ENCODE measurements around the gene USP4. TPM values are rescaled to one million over a fixed set of nuclear protein-coding genes. Genes with fewer than 3 reads are reported as not detected.
"Not testable (repeated sequence)": the region's sequence is repeated elsewhere in the genome, so short reads cannot be mapped to it uniquely, and the experiment has no call there.

The USP4 gene
- total RNA-seq, 1 experiment from 2014 or later, result 9.6 TPM

DNA sequence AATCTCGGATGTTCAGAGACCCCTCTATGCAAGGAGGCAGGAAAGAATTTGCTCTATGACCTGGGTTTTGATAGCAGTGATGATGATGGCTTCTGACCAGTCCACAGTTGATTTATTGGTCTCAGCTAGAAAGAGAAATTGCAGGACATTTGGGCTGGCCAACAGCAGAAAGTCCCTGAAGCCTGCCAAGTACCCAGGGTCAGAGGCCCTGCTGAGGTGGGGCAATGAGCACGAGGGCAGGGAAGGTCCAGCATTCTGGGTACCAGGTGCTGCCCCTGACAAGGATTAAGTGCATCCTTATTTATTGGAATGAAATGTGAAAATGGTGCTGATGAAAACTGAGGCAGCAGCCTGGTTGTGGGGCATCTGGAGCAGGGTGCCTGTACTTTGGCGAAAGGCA lies 82.7 kb downstream of the USP4 start:
- Histone ChIP-seq H3K4me3 (ENCODE audit: insufficient read depth, low read depth, low read length) (no peak overlapping the region), H3K27me3 (ENCODE audit: control insufficient read depth, insufficient read depth, low read length) (no peaks in the 10 kb centered on the region), H3K36me3 (replicated peaks; ENCODE audit: control insufficient read depth, insufficient read depth, low read length) (no peaks in the 10 kb centered on the region)
- no peak for DNase-seq

- Histone ChIP-seq H3K4me3 (ENCODE audit: insufficient read depth, low read depth, low read length) (no peak overlapping the region), H3K27me3 (ENCODE audit: control insufficient read depth, insufficient read depth, low read length) (no peaks in the 10 kb centered on the region), H3K36me3 (replicated peaks; ENCODE audit: control insufficient read depth, insufficient read depth, low read length) (no peaks in the 10 kb centered on the region)
- DNase-seq, result no peak
Observed at GRCh38 chr3:49255718-49256511, 83.9 kb downstream of the USP4 start.

DNA sequence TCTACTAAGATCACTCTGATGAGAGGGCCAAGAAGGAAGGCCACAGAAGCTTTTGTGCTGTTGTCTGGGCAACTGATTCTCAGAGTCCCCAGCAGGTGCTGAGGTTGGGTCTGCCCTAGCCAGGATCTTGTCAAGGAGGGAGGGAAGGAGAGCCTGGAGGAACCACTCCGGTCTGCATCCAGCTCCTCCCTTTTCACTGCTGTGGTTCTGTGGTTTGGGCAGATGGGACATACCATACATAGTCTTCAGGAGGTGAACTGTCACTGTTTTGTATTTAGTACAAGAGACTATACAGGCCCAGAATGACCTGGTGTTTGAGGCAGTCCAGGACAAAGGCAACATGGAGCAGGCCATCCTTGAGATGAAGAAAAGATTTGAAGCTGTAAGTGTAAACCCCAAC lies 84.7 kb downstream of the USP4 start:
- H3K36me3 ChIP-seq (replicated peaks; ENCODE audit: control insufficient read depth, insufficient read depth, low read length), result no peaks in the 10 kb centered on the region
- DNase-seq, result no peak
- no peak overlapping the region for H3K4me3 ChIP-seq (ENCODE audit: insufficient read depth, low read depth, low read length)
- H3K27me3 ChIP-seq (ENCODE audit: control insufficient read depth, insufficient read depth, low read length), result no peaks in the 10 kb centered on the region

- H3K4me3 ChIP-seq (ENCODE audit: insufficient read depth, low read depth, low read length), result no peak overlapping the region
- H3K36me3 ChIP-seq (replicated peaks; ENCODE audit: control insufficient read depth, insufficient read depth, low read length), result no peaks in the 10 kb centered on the region
- H3K27me3 ChIP-seq (ENCODE audit: control insufficient read depth, insufficient read depth, low read length), result no peaks in the 10 kb centered on the region
- DNase-seq, result no peak
Observed at GRCh38 chr3:49253512-49253911, 86.3 kb downstream of the USP4 start.

DNA sequence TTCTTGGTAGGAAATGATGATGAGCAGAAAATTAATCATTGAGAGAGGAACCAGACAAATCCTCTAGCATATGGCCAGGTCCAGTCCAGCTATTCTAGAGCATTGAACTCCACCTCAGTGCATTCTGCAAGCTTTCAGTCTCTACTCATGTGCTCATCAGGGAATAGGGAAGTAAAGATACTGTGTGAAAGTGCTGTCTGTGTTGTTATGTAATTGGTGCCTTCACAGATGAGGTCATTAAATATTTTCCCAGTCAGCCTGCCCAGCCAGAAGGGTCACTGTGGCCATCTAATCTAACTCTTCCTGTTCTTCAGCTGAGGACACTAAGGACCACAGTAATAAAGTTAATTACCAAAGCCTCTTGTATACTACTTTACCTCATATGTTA lies 91.0 kb downstream of the USP4 start:
- Histone ChIP-seq H3K36me3 (replicated peaks; ENCODE audit: control insufficient read depth, insufficient read depth, low read length) (no peaks in the 10 kb centered on the region), H3K27me3 (ENCODE audit: control insufficient read depth, insufficient read depth, low read length) (no peaks in the 10 kb centered on the region)

GRCh38 chr3:49244581-49245205 lies 95.2 kb downstream of the USP4 start:
- no peak for DNase-seq
- Histone ChIP-seq H3K27me3 (ENCODE audit: control insufficient read depth, insufficient read depth, low read length) (no peaks in the 10 kb centered on the region), H3K36me3 (replicated peaks; ENCODE audit: control insufficient read depth, insufficient read depth, low read length) (no peaks in the 10 kb centered on the region), H3K4me3 (ENCODE audit: insufficient read depth, low read depth, low read length) (no peak overlapping the region)

More for the DNA sequence above, 91.0 kb downstream of the USP4 start:
- DNase-seq, result no peak
- H3K4me3 ChIP-seq (ENCODE audit: insufficient read depth, low read depth, low read length), result no peak overlapping the region

DNA sequence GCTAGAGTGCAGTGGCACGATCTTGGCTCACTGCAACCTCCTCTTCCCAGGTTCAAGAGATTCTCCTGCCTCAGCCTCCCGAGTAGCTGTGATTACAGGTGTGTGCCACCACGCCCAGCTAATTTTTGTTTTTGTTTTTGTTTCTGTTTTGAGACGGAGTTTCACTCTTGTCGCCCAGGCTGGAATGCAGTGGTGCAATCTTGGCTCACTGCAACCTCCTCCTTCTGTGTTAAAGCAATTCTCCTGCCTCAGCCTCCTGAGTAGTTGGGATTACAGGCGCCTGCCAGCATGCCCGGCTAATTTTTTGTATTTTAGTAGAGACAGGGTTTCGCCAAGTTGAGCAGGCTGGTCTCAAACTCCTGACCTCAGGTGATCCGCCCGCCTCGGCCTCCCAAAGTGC lies 99.8 kb downstream of the USP4 start:
- not testable (repeated sequence) for H3K36me3 ChIP-seq (replicated peaks; ENCODE audit: control insufficient read depth, insufficient read depth, low read length); H3K27me3 ChIP-seq (ENCODE audit: control insufficient read depth, insufficient read depth, low read length); DNase-seq; H3K4me3 ChIP-seq (ENCODE audit: insufficient read depth, low read depth, low read length)

- H3K27me3 ChIP-seq (ENCODE audit: control insufficient read depth, insufficient read depth, low read length), result no peaks in the 10 kb centered on the region
- DNase-seq, result no peak
- no peak overlapping the region for H3K4me3 ChIP-seq (ENCODE audit: insufficient read depth, low read depth, low read length)
- H3K36me3 ChIP-seq (replicated peaks; ENCODE audit: control insufficient read depth, insufficient read depth, low read length), result no peaks in the 10 kb centered on the region
Observed at GRCh38 chr3:49238274-49239127, 101.4 kb downstream of the USP4 start.

- Histone ChIP-seq H3K36me3 (replicated peaks; ENCODE audit: control insufficient read depth, insufficient read depth, low read length) (no peaks in the 10 kb centered on the region), H3K27me3 (ENCODE audit: control insufficient read depth, insufficient read depth, low read length) (no peaks in the 10 kb centered on the region), H3K4me3 (ENCODE audit: insufficient read depth, low read depth, low read length) (no peak overlapping the region)
- no peak for DNase-seq
Observed at GRCh38 chr3:49237344-49237743, 102.5 kb downstream of the USP4 start.

DNA sequence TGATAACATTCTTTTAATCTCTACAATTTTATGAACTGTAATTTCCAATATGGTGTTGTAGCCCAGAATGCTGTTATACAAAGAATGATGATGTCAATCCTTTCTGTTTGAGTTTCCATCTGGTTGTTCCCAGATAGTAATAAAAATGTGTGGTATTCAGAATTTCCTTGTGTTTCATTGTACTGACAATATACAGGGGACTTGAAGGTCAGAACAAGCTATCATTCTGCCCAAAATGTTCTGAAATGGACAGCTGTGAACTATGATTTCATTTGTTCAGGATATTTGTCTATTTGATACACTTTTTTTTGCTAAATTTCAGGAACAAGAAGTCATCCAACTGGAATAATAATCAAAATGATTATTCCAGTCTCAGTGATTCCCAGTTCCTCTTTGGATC lies 103.6 kb downstream of the USP4 start:
- H3K36me3 ChIP-seq (replicated peaks; ENCODE audit: control insufficient read depth, insufficient read depth, low read length), result no peaks in the 10 kb centered on the region
- H3K27me3 ChIP-seq (ENCODE audit: control insufficient read depth, insufficient read depth, low read length), result no peaks in the 10 kb centered on the region
- H3K4me3 ChIP-seq (ENCODE audit: insufficient read depth, low read depth, low read length), result no peak overlapping the region
- no peak for DNase-seq

DNA sequence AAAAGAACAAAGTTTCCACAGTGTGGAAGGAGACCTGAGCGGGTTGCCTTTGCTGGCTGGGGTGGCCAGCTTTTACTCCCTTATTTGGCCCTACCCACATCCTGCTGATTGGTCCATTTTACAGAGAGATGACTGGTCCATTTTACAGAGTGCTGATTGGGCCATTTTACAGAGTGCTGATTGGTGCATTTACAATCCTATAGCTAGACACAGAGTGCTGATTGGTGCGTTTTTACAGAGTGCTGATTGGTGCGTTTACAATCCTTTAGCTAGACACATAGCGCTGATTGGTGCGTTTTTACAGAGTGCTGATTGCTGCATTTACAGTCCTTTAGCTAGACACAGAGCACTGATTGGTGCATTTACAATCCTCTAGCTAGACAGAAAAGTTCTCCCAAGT lies 111.0 kb downstream of the USP4 start:
- not testable (repeated sequence) for H3K36me3 ChIP-seq (replicated peaks; ENCODE audit: control insufficient read depth, insufficient read depth, low read length); H3K27me3 ChIP-seq (ENCODE audit: control insufficient read depth, insufficient read depth, low read length); DNase-seq; H3K4me3 ChIP-seq (ENCODE audit: insufficient read depth, low read depth, low read length)

Other genes with a start within 250 kb of the USP4 start
- gene QRICH1, start 246.0 kb downstream of the USP4 start, total RNA-seq (2014; rRNA removed; shearing (Covaris generic)), result 118 and 137 TPM in 2 replicates
- 308 and 312 TPM in 2 replicates for gene QARS1, start 235.3 kb downstream of the USP4 start, total RNA-seq (2014; rRNA removed; shearing (Covaris generic))
- 64.4 and 73.0 TPM in 2 replicates for gene USP19, start 219.2 kb downstream of the USP4 start, total RNA-seq (2014; rRNA removed; shearing (Covaris generic))
- 81.1 and 87.3 TPM in 2 replicates for gene LAMB2, start 207.0 kb downstream of the USP4 start, total RNA-seq (2014; rRNA removed; shearing (Covaris generic))
- gene CCDC71, start 173.7 kb downstream of the USP4 start, total RNA-seq (2014; rRNA removed; shearing (Covaris generic)), result 37.1 and 46.4 TPM in 2 replicates
- 19.8 and 27.7 TPM in 2 replicates for gene KLHDC8B, start 168.5 kb downstream of the USP4 start, total RNA-seq (2014; rRNA removed; shearing (Covaris generic))
- 0.80 and 1.3 TPM in 2 replicates for gene C3orf62, start 62.8 kb downstream of the USP4 start, total RNA-seq (2014; rRNA removed; shearing (Covaris generic))
- gene GPX1, start 18.3 kb upstream of the USP4 start, total RNA-seq (2014; rRNA removed; shearing (Covaris generic)), result 222 and 298 TPM in 2 replicates
- 377 and 386 TPM in 2 replicates for gene RHOA, start 71.9 kb upstream of the USP4 start, total RNA-seq (2014; rRNA removed; shearing (Covaris generic))
- gene TCTA, start 72.4 kb upstream of the USP4 start, total RNA-seq (2014; rRNA removed; shearing (Covaris generic)), result 5.8 and 10.9 TPM in 2 replicates
- 48.1 and 60.4 TPM in 2 replicates for gene AMT, start 82.4 kb upstream of the USP4 start, total RNA-seq (2014; rRNA removed; shearing (Covaris generic))
- 5.2 and 5.7 TPM in 2 replicates for gene NICN1, start 89.3 kb upstream of the USP4 start, total RNA-seq (2014; rRNA removed; shearing (Covaris generic))
- 80.4 and 87.4 TPM in 2 replicates for gene DAG1, start 130.2 kb upstream of the USP4 start, total RNA-seq (2014; rRNA removed; shearing (Covaris generic))
- 0.52 and 1.1 TPM in 2 replicates for gene BSN, start 214.4 kb upstream of the USP4 start, total RNA-seq (2014; rRNA removed; shearing (Covaris generic))